CD4-positive, alpha-beta T cell treated with Interleukin-1 beta for 1 hour (primary cell): ENCODE data around the gene NOL3.
A peak's percentile ranks its signal among the peaks of the same experiment; 100 is the strongest.

ENCODE experiments used
- DNase-seq, 2 donors: peaks; one replicate each; pipeline ENCODE4 v3.0.0-alpha.2; 2020 to 2022

NOL3 gene

GRCh38 chr16:67190448-67191399 lies 20.4 kb downstream of the NOL3 start:
- no peak for DNase-seq

GRCh38 chr16:67191411-67191994 lies 21.2 kb downstream of the NOL3 start:
- no peak for DNase-seq

- peak; percentile 87 to 88 for DNase-seq
Observed at GRCh38 chr16:67191995-67192681, 21.8 kb downstream of the NOL3 start, which contains the start of gene E2F4. E2F4 (plus strand) TSS chr16:67192155; CDS start chr16:67192228, 73 bp downstream.

GRCh38 chr16:67192781-67193361 lies 22.5 kb downstream of the NOL3 start:
- no peak for DNase-seq

GRCh38 chr16:67193536-67193935 lies 23.2 kb downstream of the NOL3 start:
- DNase-seq, result no peak

GRCh38 chr16:67194260-67194659 lies 23.9 kb downstream of the NOL3 start:
- no peak for DNase-seq

GRCh38 chr16:67195676-67196075 lies 25.3 kb downstream of the NOL3 start:
- DNase-seq, result no peak

- no peak for DNase-seq
Observed at GRCh38 chr16:67196881-67197280, 26.5 kb downstream of the NOL3 start.

- DNase-seq, result no peak
Observed at GRCh38 chr16:67197704-67198103, 27.4 kb downstream of the NOL3 start.

GRCh38 chr16:67198238-67198734 lies 27.9 kb downstream of the NOL3 start:
- DNase-seq, result peak; percentile 36 to 37

GRCh38 chr16:67199011-67199807 lies 28.9 kb downstream of the NOL3 start, which contains the start of gene ELMO3:
ELMO3 (plus strand) TSS chr16:67199131; CDS start chr16:67199327, 196 bp downstream.
- DNase-seq, result no peak

- DNase-seq, result no peak
Observed at GRCh38 chr16:67199808-67200198, 29.5 kb downstream of the NOL3 start.

GRCh38 chr16:67200491-67200890 lies 30.2 kb downstream of the NOL3 start:
- no peak for DNase-seq

GRCh38 chr16:67201411-67202345 lies 31.3 kb downstream of the NOL3 start:
- DNase-seq, result no peak

GRCh38 chr16:67202426-67202825 lies 32.1 kb downstream of the NOL3 start:
- no peak for DNase-seq

GRCh38 chr16:67202956-67203493 lies 32.7 kb downstream of the NOL3 start:
- DNase-seq, result no peak

- DNase-seq, result no peak
Observed at GRCh38 chr16:67204076-67204475, 33.7 kb downstream of the NOL3 start.

- no peak for DNase-seq
Observed at GRCh38 chr16:67206129-67206837, 35.9 kb downstream of the NOL3 start.

- DNase-seq, result no peak
Observed at GRCh38 chr16:67206838-67207248, 36.5 kb downstream of the NOL3 start.
